ENCODE data around the gene MAN2A1.
"Not testable (repeated sequence)": the region's sequence is repeated elsewhere in the genome, so short reads cannot be mapped to it uniquely, and the experiment has no call there.

The MAN2A1 gene

GRCh38 chr5:109829331-109829730 lies 139.6 kb downstream of the MAN2A1 start:
- Histone ChIP-seq H3K9me3 (ENCODE audit: control insufficient read depth, low read length) (no peaks in the 10 kb centered on the region), H3K4me3 (ENCODE audit: insufficient read depth, low read depth, low read length, poor library complexity, severe bottlenecking) (no peak overlapping the region), H3K27ac (ENCODE audit: insufficient read depth, low read length, poor library complexity, severe bottlenecking) (no peak overlapping the region), H3K4me1 (ENCODE audit: control insufficient read depth, insufficient read depth, low read length, poor library complexity, severe bottlenecking) (no peaks in the 10 kb centered on the region), H3K27me3 (replicated peaks; ENCODE audit: control insufficient read depth, insufficient read depth, low read length, poor library complexity, severe bottlenecking) (no peaks in the 10 kb centered on the region), H3K36me3 (ENCODE audit: control insufficient read depth, insufficient read depth, low read length) (peaks cover 17% of the 10 kb centered on the region)
- no peak for DNase-seq

GRCh38 chr5:109830955-109831502 lies 141.3 kb downstream of the MAN2A1 start:
- Histone ChIP-seq H3K27me3 (replicated peaks; ENCODE audit: control insufficient read depth, insufficient read depth, low read length, poor library complexity, severe bottlenecking) (no peaks in the 10 kb centered on the region), H3K4me1 (ENCODE audit: control insufficient read depth, insufficient read depth, low read length, poor library complexity, severe bottlenecking) (no peaks in the 10 kb centered on the region), H3K36me3 (ENCODE audit: control insufficient read depth, insufficient read depth, low read length) (peaks cover 13% of the 10 kb centered on the region), H3K9me3 (ENCODE audit: control insufficient read depth, low read length) (no peaks in the 10 kb centered on the region), H3K27ac (ENCODE audit: insufficient read depth, low read length, poor library complexity, severe bottlenecking) (no peak overlapping the region), H3K4me3 (ENCODE audit: insufficient read depth, low read depth, low read length, poor library complexity, severe bottlenecking) (no peak overlapping the region)
- DNase-seq = no peak

- H3K4me3 ChIP-seq (ENCODE audit: insufficient read depth, low read depth, low read length, poor library complexity, severe bottlenecking); H3K9me3 ChIP-seq (ENCODE audit: control insufficient read depth, low read length); H3K4me1 ChIP-seq (ENCODE audit: control insufficient read depth, insufficient read depth, low read length, poor library complexity, severe bottlenecking); DNase-seq; H3K27me3 ChIP-seq (replicated peaks; ENCODE audit: control insufficient read depth, insufficient read depth, low read length, poor library complexity, severe bottlenecking); H3K36me3 ChIP-seq (ENCODE audit: control insufficient read depth, insufficient read depth, low read length); H3K27ac ChIP-seq (ENCODE audit: insufficient read depth, low read length, poor library complexity, severe bottlenecking): not testable (repeated sequence)
These were observed 142.8 kb downstream of the MAN2A1 start for GRCh38 chr5:109832207-109833188.

DNA sequence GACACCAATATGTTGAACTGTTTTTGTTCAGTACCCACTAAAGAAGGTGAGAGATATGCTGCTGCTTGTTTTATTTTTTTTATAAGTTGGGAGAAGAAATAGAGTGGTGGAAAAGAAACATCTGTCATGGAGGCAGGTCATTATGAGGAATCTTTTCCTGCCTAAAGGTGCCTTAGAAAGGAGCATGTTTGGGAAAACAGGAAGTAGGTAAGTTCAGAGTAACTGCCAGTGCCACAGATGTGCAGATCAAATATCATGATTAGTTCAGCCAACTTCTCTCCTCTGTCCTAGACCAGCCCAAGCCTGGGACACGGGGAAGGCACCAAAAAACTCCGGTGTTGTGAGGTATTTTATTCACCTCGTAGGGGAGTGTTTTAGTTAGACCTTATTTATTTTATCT lies 144.2 kb downstream of the MAN2A1 start:
- Histone ChIP-seq H3K36me3 (ENCODE audit: control insufficient read depth, insufficient read depth, low read length) (peaks cover 3% of the 10 kb centered on the region), H3K27me3 (replicated peaks; ENCODE audit: control insufficient read depth, insufficient read depth, low read length, poor library complexity, severe bottlenecking) (no peaks in the 10 kb centered on the region), H3K4me1 (ENCODE audit: control insufficient read depth, insufficient read depth, low read length, poor library complexity, severe bottlenecking) (no peaks in the 10 kb centered on the region), H3K27ac (ENCODE audit: insufficient read depth, low read length, poor library complexity, severe bottlenecking) (no peak overlapping the region), H3K4me3 (ENCODE audit: insufficient read depth, low read depth, low read length, poor library complexity, severe bottlenecking) (no peak overlapping the region), H3K9me3 (ENCODE audit: control insufficient read depth, low read length) (no peaks in the 10 kb centered on the region)
- no peak for DNase-seq

- Histone ChIP-seq H3K27me3 (replicated peaks; ENCODE audit: control insufficient read depth, insufficient read depth, low read length, poor library complexity, severe bottlenecking) (no peaks in the 10 kb centered on the region), H3K9me3 (ENCODE audit: control insufficient read depth, low read length) (no peaks in the 10 kb centered on the region), H3K4me3 (ENCODE audit: insufficient read depth, low read depth, low read length, poor library complexity, severe bottlenecking) (no peak overlapping the region), H3K27ac (ENCODE audit: insufficient read depth, low read length, poor library complexity, severe bottlenecking) (no peak overlapping the region), H3K4me1 (ENCODE audit: control insufficient read depth, insufficient read depth, low read length, poor library complexity, severe bottlenecking) (no peaks in the 10 kb centered on the region), H3K36me3 (ENCODE audit: control insufficient read depth, insufficient read depth, low read length) (peaks cover 6% of the 10 kb centered on the region)
- no peak for DNase-seq
These were observed 146.6 kb downstream of the MAN2A1 start for GRCh38 chr5:109836280-109836679.

DNA sequence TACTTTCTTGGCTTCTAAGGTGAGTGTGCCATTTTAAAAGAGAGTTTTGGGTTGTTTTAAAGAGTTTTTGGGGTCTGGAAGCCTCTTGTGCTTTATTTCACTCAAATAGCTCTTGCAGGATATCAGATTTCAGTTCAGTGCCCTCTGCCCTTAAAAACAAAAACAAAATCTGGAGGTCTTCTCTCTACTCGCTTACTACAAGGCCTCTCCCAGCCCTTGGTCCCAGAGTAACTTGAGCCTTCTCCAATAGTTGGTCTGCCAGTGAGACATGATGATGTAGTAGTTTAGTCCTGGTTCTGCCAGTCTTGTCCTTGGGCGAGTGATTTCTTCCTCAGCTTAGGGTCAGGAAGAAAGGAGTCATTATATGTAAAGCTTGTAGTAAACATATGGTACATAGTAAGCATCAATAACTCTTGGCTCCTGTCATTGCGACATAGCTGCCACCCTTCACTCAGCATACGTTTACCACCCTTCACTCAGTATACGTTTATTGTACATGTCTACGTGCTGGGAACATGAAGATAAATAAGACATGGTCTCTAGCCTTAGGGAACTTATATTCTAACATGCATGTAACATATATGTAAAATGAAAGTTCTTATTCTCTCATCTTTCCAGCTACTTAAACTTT lies 147.6 kb downstream of the MAN2A1 start:
- H3K27ac ChIP-seq (ENCODE audit: insufficient read depth, low read length, poor library complexity, severe bottlenecking) = no peak overlapping the region

GRCh38 chr5:109838157-109838556 lies 148.4 kb downstream of the MAN2A1 start:
- Histone ChIP-seq H3K36me3 (ENCODE audit: control insufficient read depth, insufficient read depth, low read length) (peaks cover 11% of the 10 kb centered on the region), H3K27ac (ENCODE audit: insufficient read depth, low read length, poor library complexity, severe bottlenecking) (no peak overlapping the region), H3K4me1 (ENCODE audit: control insufficient read depth, insufficient read depth, low read length, poor library complexity, severe bottlenecking) (no peaks in the 10 kb centered on the region), H3K9me3 (ENCODE audit: control insufficient read depth, low read length) (no peaks in the 10 kb centered on the region), H3K27me3 (replicated peaks; ENCODE audit: control insufficient read depth, insufficient read depth, low read length, poor library complexity, severe bottlenecking) (no peaks in the 10 kb centered on the region), H3K4me3 (ENCODE audit: insufficient read depth, low read depth, low read length, poor library complexity, severe bottlenecking) (no peak overlapping the region)
- no peak for DNase-seq

More for the DNA sequence above, 147.6 kb downstream of the MAN2A1 start:
- no peak for DNase-seq
- no peaks in the 10 kb centered on the region for H3K4me1 ChIP-seq (ENCODE audit: control insufficient read depth, insufficient read depth, low read length, poor library complexity, severe bottlenecking)
- H3K36me3 ChIP-seq (ENCODE audit: control insufficient read depth, insufficient read depth, low read length) = peaks cover 11% of the 10 kb centered on the region
- H3K9me3 ChIP-seq (ENCODE audit: control insufficient read depth, low read length) = no peaks in the 10 kb centered on the region
- H3K4me3 ChIP-seq (ENCODE audit: insufficient read depth, low read depth, low read length, poor library complexity, severe bottlenecking) = no peak overlapping the region
- H3K27me3 ChIP-seq (replicated peaks; ENCODE audit: control insufficient read depth, insufficient read depth, low read length, poor library complexity, severe bottlenecking) = no peaks in the 10 kb centered on the region

DNA sequence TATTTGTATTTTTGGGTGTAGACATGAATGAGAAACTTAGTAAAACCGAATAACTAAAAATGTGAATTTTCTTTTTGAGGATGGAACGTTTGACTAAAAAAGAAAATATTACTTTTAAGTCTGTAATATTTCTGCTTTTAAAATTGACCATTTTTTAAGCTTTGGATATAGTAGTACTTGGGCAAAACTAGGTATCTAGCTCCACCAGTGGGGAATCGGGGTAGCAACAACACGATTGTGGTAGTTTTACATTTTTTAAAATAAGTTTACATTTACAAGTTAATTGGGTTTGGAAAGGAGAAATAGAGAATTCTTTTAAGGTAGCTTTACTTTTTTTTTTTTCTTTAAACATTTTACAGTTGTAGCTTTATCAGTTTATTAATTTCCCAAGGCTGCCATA lies 154.4 kb downstream of the MAN2A1 start:
- Histone ChIP-seq H3K27me3 (replicated peaks; ENCODE audit: control insufficient read depth, insufficient read depth, low read length, poor library complexity, severe bottlenecking) (no peaks in the 10 kb centered on the region), H3K4me3 (ENCODE audit: insufficient read depth, low read depth, low read length, poor library complexity, severe bottlenecking) (no peak overlapping the region), H3K27ac (ENCODE audit: insufficient read depth, low read length, poor library complexity, severe bottlenecking) (no peak overlapping the region), H3K36me3 (ENCODE audit: control insufficient read depth, insufficient read depth, low read length) (peaks cover 27% of the 10 kb centered on the region), H3K4me1 (ENCODE audit: control insufficient read depth, insufficient read depth, low read length, poor library complexity, severe bottlenecking) (no peaks in the 10 kb centered on the region), H3K9me3 (ENCODE audit: control insufficient read depth, low read length) (no peaks in the 10 kb centered on the region)
- no peak for DNase-seq

DNA sequence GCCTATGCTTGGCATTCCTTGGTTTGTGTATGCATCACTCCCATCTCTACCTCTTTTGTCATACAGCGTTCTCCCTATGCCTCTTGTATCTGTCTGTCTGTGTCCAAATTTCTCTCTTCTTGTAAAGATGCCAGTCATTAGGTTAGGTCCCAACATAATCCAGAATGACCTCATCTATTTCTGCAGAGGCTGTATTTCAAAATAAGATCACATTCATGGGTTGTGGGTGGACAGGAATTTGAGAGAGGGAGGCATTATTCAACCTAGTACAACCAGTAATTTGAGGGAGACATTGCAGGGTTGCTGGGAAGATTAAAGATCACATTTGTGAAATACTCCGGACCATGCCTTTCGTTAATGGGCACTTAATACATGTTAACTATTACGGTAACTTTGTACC lies 155.0 kb downstream of the MAN2A1 start:
- H3K9me3 ChIP-seq (ENCODE audit: control insufficient read depth, low read length) = no peaks in the 10 kb centered on the region
- no peak for DNase-seq
- H3K4me3 ChIP-seq (ENCODE audit: insufficient read depth, low read depth, low read length, poor library complexity, severe bottlenecking) = no peak overlapping the region
- H3K36me3 ChIP-seq (ENCODE audit: control insufficient read depth, insufficient read depth, low read length) = peaks cover 27% of the 10 kb centered on the region
- no peaks in the 10 kb centered on the region for H3K4me1 ChIP-seq (ENCODE audit: control insufficient read depth, insufficient read depth, low read length, poor library complexity, severe bottlenecking)
- H3K27me3 ChIP-seq (replicated peaks; ENCODE audit: control insufficient read depth, insufficient read depth, low read length, poor library complexity, severe bottlenecking) = no peaks in the 10 kb centered on the region
- H3K27ac ChIP-seq (ENCODE audit: insufficient read depth, low read length, poor library complexity, severe bottlenecking) = no peak overlapping the region

GRCh38 chr5:109848130-109848529 lies 158.4 kb downstream of the MAN2A1 start:
- Histone ChIP-seq H3K4me3 (ENCODE audit: insufficient read depth, low read depth, low read length, poor library complexity, severe bottlenecking) (no peak overlapping the region), H3K27me3 (replicated peaks; ENCODE audit: control insufficient read depth, insufficient read depth, low read length, poor library complexity, severe bottlenecking) (no peaks in the 10 kb centered on the region), H3K9me3 (ENCODE audit: control insufficient read depth, low read length) (no peaks in the 10 kb centered on the region), H3K27ac (ENCODE audit: insufficient read depth, low read length, poor library complexity, severe bottlenecking) (no peak overlapping the region), H3K36me3 (ENCODE audit: control insufficient read depth, insufficient read depth, low read length) (peaks cover 16% of the 10 kb centered on the region), H3K4me1 (ENCODE audit: control insufficient read depth, insufficient read depth, low read length, poor library complexity, severe bottlenecking) (peaks cover 5% of the 10 kb centered on the region)
- DNase-seq = no peak

All from effector memory CD4-positive, alpha-beta T cell (primary cell).